GM19240 (cell line): ENCODE results near the gene FTSJ3.
A peak's percentile ranks its signal among the peaks of the same experiment; 100 is the strongest.

Source experiments
- DNase-seq: peaks from one replicate; pipeline ENCODE4 v3.0.0; 2011; ENCODE audit warnings: low spot score; ENCODE audit not compliant: insufficient read length

Gene FTSJ3

GRCh38 chr17:63842540-63843386 lies 15.3 kb upstream of the FTSJ3 start, which contains the start of gene SMARCD2:
TSS of gene SMARCD2 (minus strand) at chr17:63842685. CDS start at chr17:63842674, 11 bp downstream.
- DNase-seq = peak; percentile 87

GRCh38 chr17:63842173-63842539 lies 14.7 kb upstream of the FTSJ3 start:
- DNase-seq = no peak

DNA sequence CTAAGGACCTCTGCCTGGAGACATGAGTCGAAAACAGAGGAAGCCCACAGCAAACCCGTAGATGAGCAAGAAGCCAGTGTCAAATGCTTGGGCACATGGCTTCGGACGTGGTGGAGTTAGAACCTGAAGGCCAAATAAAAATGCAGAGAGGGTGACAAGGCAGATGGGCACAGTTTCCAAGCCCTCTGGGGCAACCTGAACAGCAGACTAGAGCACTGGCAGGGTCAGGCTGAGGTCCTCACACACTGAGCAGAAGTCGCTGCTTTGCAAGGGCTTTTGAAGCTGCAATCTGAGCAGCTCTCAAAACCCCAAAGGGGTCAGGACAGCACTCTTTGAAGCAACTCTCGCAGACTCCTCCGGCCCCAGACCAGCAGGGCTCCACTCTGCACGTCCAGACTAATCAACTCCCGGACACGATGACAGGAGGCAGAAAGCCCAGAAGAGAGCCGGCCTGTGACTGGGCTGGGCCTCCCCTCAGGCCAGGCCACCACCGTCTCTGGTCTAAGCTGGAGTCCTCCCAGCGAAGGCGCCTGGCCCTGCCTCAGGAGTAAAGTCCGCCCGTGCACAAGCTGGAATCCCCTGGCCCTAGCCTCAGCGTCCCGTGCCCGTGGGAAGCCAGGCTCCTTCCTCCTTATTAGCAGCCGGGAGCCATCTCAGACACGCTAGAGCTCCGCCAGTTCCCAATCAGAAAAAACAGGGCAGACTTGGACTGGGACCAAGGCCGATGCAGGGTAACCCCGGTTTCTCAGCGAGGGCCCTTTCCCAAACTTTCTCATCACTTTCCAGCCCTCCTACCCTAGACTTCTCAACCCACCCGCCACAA lies 14.1 kb upstream of the FTSJ3 start:
- DNase-seq = no peak

GRCh38 chr17:63840591-63841349 lies 13.3 kb upstream of the FTSJ3 start:
- DNase-seq = no peak

DNA sequence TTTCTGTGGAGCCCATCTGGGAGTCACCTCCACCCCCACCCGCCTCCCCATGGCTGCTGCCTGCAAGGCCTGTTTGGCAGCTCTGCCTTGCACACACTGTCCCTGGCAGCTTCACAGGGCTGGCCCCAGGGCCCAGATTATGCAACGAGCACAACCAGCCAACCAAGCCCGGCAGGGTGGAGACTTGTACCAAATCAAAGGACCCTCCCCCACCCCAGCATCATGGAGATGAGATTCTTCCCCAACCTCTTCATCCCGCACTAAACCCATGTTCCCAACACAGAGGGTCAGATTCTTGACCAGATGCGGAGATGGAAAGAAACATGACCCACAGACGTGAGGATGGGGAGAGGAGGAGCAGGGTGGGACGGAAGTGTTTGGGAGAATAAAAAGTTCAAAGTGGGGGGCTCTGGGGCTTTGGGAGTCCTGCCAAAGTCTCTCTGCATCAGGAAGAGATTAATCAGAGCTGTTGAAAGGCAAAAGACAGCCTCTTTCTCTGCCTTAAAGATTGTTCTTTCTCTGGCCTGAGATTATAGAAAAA lies 11.2 kb upstream of the FTSJ3 start:
- no peak for DNase-seq

- DNase-seq = no peak
Measured at GRCh38 chr17:63837962-63838600, 10.6 kb upstream of the FTSJ3 start.

DNA sequence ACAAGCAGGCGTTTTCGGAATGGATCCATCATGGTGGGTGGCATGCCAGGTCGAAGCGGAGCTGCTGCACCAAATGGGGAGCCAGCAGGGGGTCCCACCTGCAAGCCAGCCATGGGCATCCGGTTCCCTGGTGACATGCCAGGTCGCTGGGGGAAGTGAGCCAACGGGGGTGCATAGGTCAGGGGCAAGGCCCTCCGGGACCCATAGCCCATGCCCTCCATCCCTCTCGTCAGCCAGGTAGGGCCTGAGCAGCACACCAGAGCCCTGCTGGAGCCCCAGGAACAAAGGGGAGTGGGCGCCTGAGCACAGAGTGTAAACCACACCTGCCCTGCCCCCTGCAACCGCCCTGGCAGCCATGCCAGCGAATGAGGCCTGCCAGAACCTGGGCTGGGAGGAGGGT lies 10.0 kb upstream of the FTSJ3 start:
- no peak for DNase-seq

DNA sequence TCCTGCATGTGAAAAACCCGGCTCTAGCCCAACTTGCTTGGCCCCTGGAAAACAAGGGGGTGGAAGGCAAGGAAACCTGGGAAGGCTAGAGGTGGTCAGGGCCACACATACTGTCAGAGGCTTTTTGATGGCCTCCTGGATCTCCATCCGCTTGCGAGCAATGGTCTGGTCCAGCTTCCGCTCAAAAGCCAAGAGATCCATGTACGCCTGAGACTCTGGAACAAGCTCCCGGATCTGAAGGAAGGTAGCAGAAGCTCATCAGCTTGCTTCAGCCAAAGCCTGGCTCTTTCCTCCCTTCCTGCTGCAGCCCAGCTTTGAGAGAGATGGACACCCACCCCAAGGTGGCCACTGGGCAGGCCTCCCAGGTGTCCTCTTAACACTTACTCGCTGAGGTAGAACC lies 9.3 kb upstream of the FTSJ3 start:
- DNase-seq = no peak

DNA sequence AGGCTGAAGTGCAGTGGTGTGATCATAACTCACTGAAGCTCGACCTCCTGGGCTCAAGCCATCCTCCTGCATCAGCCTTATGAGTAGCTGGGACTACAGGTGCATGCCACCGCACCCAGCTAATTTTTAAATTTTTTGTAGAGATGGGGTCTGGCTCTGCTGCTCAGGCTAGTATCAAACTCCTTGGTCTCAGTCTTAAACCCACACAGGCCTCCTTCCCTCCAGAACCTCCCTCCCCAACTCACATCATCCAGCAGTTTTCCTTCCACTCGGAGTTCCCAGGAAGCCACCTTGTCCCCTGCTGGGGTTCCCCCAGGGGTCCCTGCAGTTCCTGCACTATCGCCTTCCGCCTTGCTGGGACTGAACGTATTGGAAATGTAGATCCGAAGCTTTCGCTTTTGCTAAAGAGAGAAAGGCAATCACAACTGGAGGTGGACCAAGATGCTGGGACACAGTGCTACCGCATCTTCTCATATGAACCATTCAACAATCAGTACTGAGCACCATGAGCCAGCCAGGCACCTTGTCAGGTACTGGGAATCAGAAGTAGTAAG lies 7.8 kb upstream of the FTSJ3 start:
- DNase-seq = no peak

DNA sequence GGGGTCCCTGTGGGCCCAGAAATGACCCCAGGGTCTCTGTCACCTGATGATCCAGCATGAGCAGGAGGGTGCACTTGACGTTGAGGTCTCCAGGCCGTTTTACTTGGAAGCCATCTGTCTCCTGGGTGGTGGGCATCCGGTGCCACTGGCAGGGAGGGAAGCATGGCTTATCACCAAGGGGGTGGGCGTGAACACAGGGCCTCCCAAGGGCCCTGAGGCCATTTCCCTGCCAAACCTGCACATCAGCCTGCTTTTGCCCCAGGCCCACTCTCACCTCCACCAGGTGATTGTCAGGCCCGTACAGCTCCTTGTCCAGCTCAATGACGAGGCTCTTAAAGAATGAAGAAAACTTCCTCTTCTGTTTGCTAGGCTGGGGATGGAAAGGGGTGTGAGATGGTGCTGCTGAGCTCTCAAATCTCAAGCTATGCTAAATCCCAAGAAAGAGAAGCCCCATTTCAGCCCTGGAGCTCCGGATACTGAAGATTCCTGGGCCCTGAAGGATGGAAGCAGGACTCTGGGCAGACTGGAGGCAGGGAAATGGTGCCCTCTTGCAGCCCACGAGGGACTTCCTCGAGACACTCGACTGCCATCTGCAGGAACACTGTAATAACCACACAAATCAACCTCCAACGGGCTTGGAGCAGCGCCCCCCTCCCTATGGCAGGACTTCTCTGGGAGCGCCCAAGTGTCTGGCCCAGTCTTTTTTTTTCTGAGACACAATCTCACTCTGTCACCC lies 7.1 kb upstream of the FTSJ3 start:
- DNase-seq = peak; percentile 18

DNA sequence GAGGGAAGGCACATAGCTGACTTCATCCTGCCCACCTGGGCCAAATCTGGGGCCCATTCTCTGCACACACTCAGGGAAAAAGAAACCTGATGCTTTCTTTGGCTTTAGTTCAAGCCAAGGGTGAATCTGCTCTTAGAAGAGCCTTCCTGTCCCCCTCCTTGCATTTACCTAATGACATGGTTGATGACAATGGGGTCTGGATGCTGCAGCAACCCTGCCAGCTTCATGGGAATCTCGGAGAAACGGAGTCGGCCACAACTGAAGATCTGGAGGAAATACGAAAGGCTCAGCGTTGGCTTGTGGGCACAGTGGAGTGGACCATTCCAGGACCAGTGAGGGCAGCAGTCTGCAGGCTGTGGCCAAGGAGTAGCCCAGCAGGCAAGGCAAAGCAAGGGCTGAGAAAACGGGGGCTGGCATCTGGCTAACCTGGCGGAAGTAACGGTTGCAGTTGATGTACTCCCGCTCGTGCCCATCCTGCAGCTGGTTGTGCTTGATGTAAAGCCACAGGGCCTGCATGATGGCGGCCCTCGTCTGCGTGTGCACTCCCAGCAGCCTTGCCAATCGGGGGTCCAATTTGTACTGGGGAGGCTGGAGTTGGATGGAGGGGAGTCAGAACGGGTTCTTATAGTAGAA lies 6.4 kb upstream of the FTSJ3 start:
- DNase-seq = no peak

GRCh38 chr17:63833026-63833740 lies 5.7 kb upstream of the FTSJ3 start:
- DNase-seq = no peak

- no peak for DNase-seq
Measured at GRCh38 chr17:63832455-63832854, 5.0 kb upstream of the FTSJ3 start.

- DNase-seq = no peak
Measured at GRCh38 chr17:63832014-63832413, 4.6 kb upstream of the FTSJ3 start.

DNA sequence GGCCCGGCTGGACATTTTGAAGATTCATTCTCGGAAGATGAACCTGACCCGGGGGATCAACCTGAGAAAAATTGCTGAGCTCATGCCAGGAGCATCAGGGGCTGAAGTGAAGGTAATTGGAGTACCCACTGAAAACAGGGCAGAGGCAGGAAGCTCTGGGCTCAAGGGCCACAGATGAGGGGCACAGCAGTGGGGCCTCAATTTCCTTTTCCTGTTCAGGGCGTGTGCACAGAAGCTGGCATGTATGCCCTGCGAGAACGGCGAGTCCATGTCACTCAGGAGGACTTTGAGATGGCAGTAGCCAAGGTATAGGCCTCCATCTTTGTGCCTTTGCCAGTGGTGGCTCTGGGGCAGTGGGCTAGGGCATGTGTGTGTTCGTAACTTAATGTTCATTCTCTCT lies 4.0 kb upstream of the FTSJ3 start:
- no peak for DNase-seq

GRCh38 chr17:63830904-63831491 lies 3.5 kb upstream of the FTSJ3 start:
- no peak for DNase-seq

DNA sequence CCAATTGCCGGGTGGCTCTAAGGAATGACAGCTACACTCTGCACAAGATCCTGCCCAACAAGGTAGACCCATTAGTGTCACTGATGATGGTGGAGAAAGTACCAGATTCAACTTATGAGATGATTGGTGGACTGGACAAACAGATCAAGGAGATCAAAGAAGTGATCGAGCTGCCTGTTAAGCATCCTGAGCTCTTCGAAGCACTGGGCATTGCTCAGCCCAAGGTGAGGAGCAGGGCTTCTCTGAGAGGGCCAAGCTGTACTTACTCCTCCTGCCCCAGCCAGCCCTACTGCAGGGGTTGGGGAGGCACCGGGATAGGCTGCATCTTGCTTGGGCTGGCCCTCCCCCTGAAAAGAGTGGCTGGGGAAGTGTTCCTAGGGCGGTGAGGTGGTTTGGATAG lies 2.8 kb upstream of the FTSJ3 start:
- DNase-seq = no peak

GRCh38 chr17:63828936-63829335 lies 1.5 kb upstream of the FTSJ3 start:
- no peak for DNase-seq

GRCh38 chr17:63827801-63828221 lies 348 bp upstream of the FTSJ3 start:
- no peak for DNase-seq
